HepG2 (cell line): ENCODE data around the gene ZNF273. TPM values are rescaled to one million over a fixed set of nuclear protein-coding genes. Genes with fewer than 3 reads are reported as not detected.

Experiments used
- ATAC-seq: fragments of 200-7000 bp; cut with Tn5 transposase; 3 replicates; pipeline ENCODE4 v1.9.1; 2020; ENCODE audit warnings: mild to moderate bottlenecking, moderate library complexity
- BruUV-seq: library from RNA; stranded (reverse); fragments of 400-500 nt; replicated peaks from 2 replicates; lab custom pipeline; 2021; lab: Mats Ljungman, UMichigan
- CTCF ChIA-PET: fragments of 300-600 bp; formaldehyde crosslinking; extraction: SDS; loops from one replicate; lab custom pipeline; 2021; ENCODE audit warnings: low total read pairs, inconsistent platforms, low intra/inter-chr PET ratio; lab: Yijun Ruan, JAX
- POLR2A ChIA-PET: fragments of 350-600 bp; sonication (Branson Sonifier 250); formaldehyde crosslinking; loops from one replicate; lab custom pipeline; 2020; ENCODE audit warnings: antibody characterized with exemption, inconsistent platforms; lab: Yijun Ruan, JAX
- DNase-seq: peaks from one replicate; pipeline ENCODE4 v3.0.0-alpha.2; 2015; ENCODE audit warnings: low spot score
- FAIRE-seq: peaks from 3 replicates; lab custom pipeline; 2011; peaks lifted over from hg19 to GRCh38; lab: Jason Lieb, UNC
- H2AFZ ChIP-seq: one replicate; pipeline ENCODE4 v1.6.1; 2011; ENCODE audit warnings: low read length, inconsistent platforms
- H3K27ac ChIP-seq: fragments of 300-600 bp; 3 replicates; pipeline ENCODE4 v1.8.0; 2011; ENCODE audit warnings: mixed run types, mild to moderate bottlenecking, mixed read lengths, low read length, inconsistent platforms; ENCODE audit not compliant: insufficient read depth; ENCODE audit errors: extremely low read length
- H3K27me3 ChIP-seq, 2 experiments: fragments of 200-600 bp in 1 of 2; 2 replicates in 1 of 2; 3 replicates in 1 of 2; pipeline versions ENCODE4 v1.6.0 to v1.8.0; 2011; ENCODE audit warnings: low read length in 2 of 2, mild to moderate bottlenecking in 2 of 2, moderate library complexity in 2 of 2, inconsistent platforms in 1 of 2; ENCODE audit not compliant: insufficient read depth in 2 of 2, control insufficient read depth in 1 of 2
- H3K36me3 ChIP-seq, 2 experiments: fragments of 200-600 bp in 1 of 2; replicated peaks in 1 of 2; 2 replicates in 1 of 2; 3 replicates in 1 of 2; pipeline versions ENCODE4 v1.5.1 to v1.8.0; 2011; ENCODE audit warnings: low read length in 2 of 2, inconsistent platforms in 1 of 2; ENCODE audit not compliant: insufficient read depth in 2 of 2, control insufficient read depth in 1 of 2
- H3K4me1 ChIP-seq: 2 replicates; pipeline ENCODE4 v1.5.1; 2012; ENCODE audit warnings: low read length, inconsistent platforms; ENCODE audit not compliant: insufficient read depth
- H3K4me2 ChIP-seq: 2 replicates; pipeline ENCODE4 v1.6.0; 2011; ENCODE audit warnings: low read depth, low read length, inconsistent platforms
- H3K4me3 ChIP-seq, 3 experiments: fragments of 200-600 bp in 1 of 3; sonication (generic), shearing (Covaris generic) in 1 of 3; replicated peaks in 1 of 3; 2 replicates each; pipeline ENCODE4 v1.5.1; 2011 to 2016; ENCODE audit warnings: low read length in 3 of 3, inconsistent platforms in 2 of 3, low read depth in 2 of 3, mild to moderate bottlenecking in 2 of 3, control low read depth in 1 of 3, mixed read lengths in 1 of 3; ENCODE audit not compliant: insufficient read depth in 1 of 3
- H3K79me2 ChIP-seq: one replicate; pipeline ENCODE4 v1.6.1; 2011; ENCODE audit warnings: low read length, inconsistent platforms; ENCODE audit not compliant: insufficient read depth
- H3K9ac ChIP-seq: 2 replicates; pipeline ENCODE4 v1.6.0; 2011; ENCODE audit warnings: mild to moderate bottlenecking, low read depth, low read length, inconsistent platforms; ENCODE audit not compliant: insufficient read depth
- H3K9me3 ChIP-seq: 2 replicates; pipeline ENCODE4 v1.5.1; 2012; ENCODE audit warnings: mild to moderate bottlenecking, low read length
- H4K20me1 ChIP-seq: 2 replicates; pipeline ENCODE4 v1.6.0; 2011; ENCODE audit warnings: inconsistent platforms, mild to moderate bottlenecking, low read length, moderate library complexity; ENCODE audit not compliant: insufficient read depth
- ARID5B ChIP-seq: IDR thresholded peaks from 2 replicates; pipeline ENCODE4 v1.4.0; 2020; ENCODE audit warnings: mild to moderate bottlenecking, missing genetic modification reagents
- CHD2 ChIP-seq: IDR thresholded peaks from 2 replicates; pipeline ENCODE4 v1.6.1; 2011; ENCODE audit warnings: low read depth, low read length, improper control_type of control experiment
- GFI1 ChIP-seq: sonication (generic); formaldehyde crosslinking; IDR thresholded peaks from 2 replicates; pipeline ENCODE4 v1.5.0; 2020; ENCODE audit warnings: missing genetic modification reagents, mild to moderate bottlenecking, borderline replicate concordance
- HNF4A ChIP-seq: sonication (generic); formaldehyde crosslinking; IDR thresholded peaks from 2 replicates; pipeline ENCODE4 v1.4.0; 2020; ENCODE audit warnings: missing genetic modification reagents
- NR2F1 ChIP-seq, 2 experiments: fragments of 450-650 bp in 1 of 2; formaldehyde crosslinking in 1 of 2; IDR thresholded peaks; 2 replicates each; pipeline versions ENCODE4 v1.5.0 to v1.6.1; 2016 to 2020; ENCODE audit warnings: mild to moderate bottlenecking in 1 of 2, missing compliant biosample characterization in 1 of 2, missing genetic modification reagents in 1 of 2, moderate library complexity in 1 of 2
- RXRA ChIP-seq: sonication (generic); formaldehyde crosslinking; IDR thresholded peaks from 2 replicates; pipeline ENCODE4 v1.5.1; 2020; ENCODE audit warnings: missing genetic modification reagents
- SAP130 ChIP-seq: IDR thresholded peaks from 2 replicates; pipeline ENCODE4 v1.6.1; 2016; ENCODE audit warnings: low read depth
- SP5 ChIP-seq: IDR thresholded peaks from 2 replicates; pipeline ENCODE4 v1.6.1; 2016; ENCODE audit warnings: low read depth, borderline replicate concordance
- ZFAT ChIP-seq: sonication (generic); formaldehyde crosslinking; conservative IDR thresholded peaks from 2 replicates; pipeline ENCODE4 v1.8.1; 2023; ENCODE audit warnings: missing genetic modification reagents, inconsistent platforms
- ZNF547 ChIP-seq: sonication (generic); formaldehyde crosslinking; IDR thresholded peaks from 2 replicates; pipeline ENCODE4 v1.5.1; 2020; ENCODE audit warnings: mild to moderate bottlenecking, missing genetic modification reagents
- ZNF709 ChIP-seq: sonication (generic); formaldehyde crosslinking; IDR thresholded peaks from 2 replicates; pipeline ENCODE4 v1.5.0; 2020; ENCODE audit warnings: mild to moderate bottlenecking, missing genetic modification reagents
- WGBS: methylation state at CpG from one replicate; pipeline ENCODE4 v1.1.6; 2017; ENCODE audit warnings: low lambda C conversion rate; 5-methylcytosine and 5-hydroxymethylcytosine counted together
- in situ Hi-C: cut with HindIII; loops from 2 replicates; pipeline ENCODE4 v1.10.0; 2017; ENCODE audit warnings: low pct_unique_long_range_greater_than_20kb; ENCODE audit not compliant: extremely low pct_ligation_motif_present
- intact Hi-C: fragments of 100-400 bp; cut with micrococcal nuclease; formaldehyde crosslinking; loops from one replicate; pipeline ENCODE4 v1.10.0; 2022; ENCODE audit not compliant: unreplicated experiment
- polyA plus RNA-seq, 8 experiments: library from polyadenylated mRNA; depleted of rRNA in 3 of 8; stranded (reverse) in 7 of 8; unstranded in 1 of 8; fragments of >200 nt; fragmentation: Illumina TruSeq in 4 of 8; extraction: Trizol in 4 of 8; gene quantifications; 2 replicates each; pipeline versions ENCODE4 v1.2.1 to v1.2.3, GENCODE V29; 2011 to 2016; ENCODE audit warnings: low read depth in 4 of 8, missing spikeins in 1 of 8, mixed read lengths in 1 of 8; ENCODE audit not compliant: insufficient read depth in 1 of 8
- total RNA-seq, 5 experiments: library from RNA; depleted of rRNA; stranded (reverse); fragments of >200 nt; fragmentation: Illumina TruSeq; extraction: Trizol; gene quantifications; 2 replicates each; pipeline ENCODE4 v1.2.3, GENCODE V29; 2016; ENCODE audit warnings: low read depth in 1 of 5
- TF ChIP-seq, protein P1 (sequence below): sonication (generic); formaldehyde crosslinking; IDR thresholded peaks from 2 replicates; pipeline ENCODE4 v1.5.0; 2020; ENCODE audit warnings: mild to moderate bottlenecking, missing genetic modification reagents

Gene ZNF273
- total and polyA plus RNA-seq, 2 of the 13 experiments (the other 11 are each of a cell fraction or from before 2014, with no cell fraction given): 1.7 to 5.8 TPM

DNA sequence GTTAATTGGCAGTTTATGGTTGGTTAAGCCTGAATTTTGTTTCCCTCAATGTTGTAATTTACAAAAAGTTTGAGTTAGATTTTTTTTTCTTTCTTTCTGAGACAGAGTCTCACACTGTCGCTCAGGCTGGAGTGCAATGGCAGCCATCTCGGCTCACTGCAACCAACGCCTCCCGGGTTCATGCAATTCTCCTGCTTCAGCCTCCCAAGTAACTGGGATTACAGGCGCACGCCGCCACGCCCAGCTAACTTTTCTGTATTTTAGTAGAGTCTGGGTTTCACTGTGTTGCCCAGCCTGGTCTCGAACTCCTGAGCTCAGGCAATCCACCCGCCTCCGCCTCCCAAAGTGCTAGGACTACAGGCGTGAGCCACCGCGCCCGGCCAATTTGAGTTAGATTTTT lies 935 bp downstream of the ZNF273 start:
- in situ Hi-C loops (no loop called here), intact Hi-C loops (loop anchor here (5.0 kb wide), 1 partner anchor 112 kb away; the partner anchor contains the start of gene ZNF138)
- ChIA-PET CTCF (no interaction called here), POLR2A (no interaction called here)
- BruUV-seq: no TSS peak
- Histone ChIP-seq H3K4me1 (peaks cover 54% of the 10 kb centered on the region), H3K79me2 (peaks cover 40% of the 10 kb centered on the region), H4K20me1 (peaks cover 2% of the 10 kb centered on the region; the same call in 1 of the 2 replicates), H3K9ac (peak overlapping the region; percentile 74; the same call in 1 of the 2 replicates), H3K4me3 (peak overlapping the region; percentile 93 to 97 (median 95)), H3K36me3 (no peaks in the 10 kb centered on the region), H2AFZ (no peak overlapping the region), H3K9me3 (no peaks in the 10 kb centered on the region), H3K27me3 (no peaks in the 10 kb centered on the region; a peak in 1 of 5 replicates), H3K27ac (no peak overlapping the region), H3K4me2 (peak overlapping the region; percentile 75)
- TF ChIP-seq ZNF547 (CRISPR knock-in tag): no peak
- no peak for FAIRE-seq
- no peak for DNase-seq
- ATAC-seq: no peak
- WGBS: 87% methylated on average over 15 of the region's 15 CpGs

GRCh38 chr7:64905133-64905532 lies 2.1 kb downstream of the ZNF273 start:
- CTCF ChIA-PET: no interaction called here
- Histone ChIP-seq H3K79me2 (peaks cover 44% of the 10 kb centered on the region), H3K4me3 (no peak overlapping the region), H3K9ac (no peak overlapping the region), H3K27me3 (no peaks in the 10 kb centered on the region; a peak in 1 of 5 replicates), H3K9me3 (no peaks in the 10 kb centered on the region), H2AFZ (no peak overlapping the region), H4K20me1 (peaks cover 2% of the 10 kb centered on the region; the same call in 1 of the 2 replicates), H3K36me3 (no peaks in the 10 kb centered on the region), H3K4me1 (peaks cover 50% of the 10 kb centered on the region), H3K4me2 (peak overlapping the region; percentile 24), H3K27ac (no peak overlapping the region)
- peak; percentile 31 for DNase-seq
- POLR2A ChIA-PET: no interaction called here
- WGBS: 75% methylated on average over 12 of the region's 12 CpGs
- in situ Hi-C loops: no loop called here
- ATAC-seq: no peak
- BruUV-seq: no TSS peak
- FAIRE-seq: no peak
- intact Hi-C loops: no loop called here
- TF ChIP-seq ZFAT (CRISPR knock-in tag): no peak
- TF ChIP-seq ARID5B (CRISPR knock-in tag): peak; percentile 28; the same call in 1 of the 2 replicates
- TF ChIP-seq SP5 (CRISPR knock-in tag): no peak
- 0 out of 2 replicates have a peak, but pooled peaks have one; percentile 14 for TF ChIP-seq SAP130 (CRISPR knock-in tag)
- TF ChIP-seq ZNF709 (CRISPR knock-in tag): no peak
- no peak for TF ChIP-seq CHD2
- TF ChIP-seq HNF4A (CRISPR knock-in tag): peak; percentile 30; the same call in 1 of the 2 replicates
- TF ChIP-seq NR2F1 (CRISPR knock-in tag; IDR thresholded peaks at IDR 0.05): 0 out of 4 replicates have a peak, but pooled peaks of 1 of the 2 experiments have one; percentile 20
- TF ChIP-seq GFI1 (CRISPR knock-in tag): 0 out of 2 replicates have a peak, but pooled peaks have one; percentile 54
- peak; percentile 62; the same call in 1 of the 2 replicates for TF ChIP-seq RXRA
- TF ChIP-seq, protein P1, sequence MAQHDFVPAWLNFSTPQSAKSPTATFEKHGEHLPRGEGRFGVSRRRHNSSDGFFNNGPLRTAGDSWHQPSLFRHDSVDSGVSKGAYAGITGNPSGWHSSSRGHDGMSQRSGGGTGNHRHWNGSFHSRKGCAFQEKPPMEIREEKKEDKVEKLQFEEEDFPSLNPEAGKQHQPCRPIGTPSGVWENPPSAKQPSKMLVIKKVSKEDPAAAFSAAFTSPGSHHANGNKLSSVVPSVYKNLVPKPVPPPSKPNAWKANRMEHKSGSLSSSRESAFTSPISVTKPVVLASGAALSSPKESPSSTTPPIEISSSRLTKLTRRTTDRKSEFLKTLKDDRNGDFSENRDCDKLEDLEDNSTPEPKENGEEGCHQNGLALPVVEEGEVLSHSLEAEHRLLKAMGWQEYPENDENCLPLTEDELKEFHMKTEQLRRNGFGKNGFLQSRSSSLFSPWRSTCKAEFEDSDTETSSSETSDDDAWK (CRISPR knock-in tag): no peak
